ENCODE measurements around the gene MRPS10.

DNA sequence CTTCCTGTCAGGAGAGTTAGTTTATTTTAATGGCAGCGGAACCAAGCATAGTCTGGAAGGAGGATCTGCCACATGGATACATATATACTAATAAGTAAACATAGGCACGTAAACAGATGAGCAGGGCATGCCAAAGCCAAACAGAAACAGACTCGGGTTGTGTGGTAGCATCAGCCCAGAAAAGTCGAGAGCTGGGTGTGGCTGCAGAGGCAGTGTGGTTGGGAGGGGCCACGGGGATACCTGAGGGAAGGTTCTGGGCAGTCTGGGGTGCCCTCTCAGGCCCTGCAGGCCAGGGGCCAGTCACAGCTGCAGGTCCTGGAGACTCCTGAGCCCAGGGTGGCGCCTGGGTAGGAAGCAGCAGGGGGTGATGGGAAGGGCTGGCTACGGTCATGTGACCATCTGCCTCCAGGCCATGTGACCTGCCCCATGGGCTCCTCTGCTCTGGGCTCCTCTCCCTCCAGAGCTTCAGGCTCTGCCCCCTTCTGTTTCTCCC, 42.8 kb upstream of the MRPS10 start:
- no peak for TF ChIP-seq GATA2 (IDR thresholded peaks at IDR 0.05; ENCODE audit: low read depth, low read length)
- no peak for TF ChIP-seq GATA3 (IDR thresholded peaks at IDR 0.05; ENCODE audit: low read depth, low read length)
